ENCODE results near the gene RNF225. TPM values are rescaled to one million over a fixed set of nuclear protein-coding genes. Genes with fewer than 3 reads are reported as not detected.

RNF225 gene
- total RNA-seq, 2 experiments from 2014 or later, result 1.7 to 2.1 TPM

DNA sequence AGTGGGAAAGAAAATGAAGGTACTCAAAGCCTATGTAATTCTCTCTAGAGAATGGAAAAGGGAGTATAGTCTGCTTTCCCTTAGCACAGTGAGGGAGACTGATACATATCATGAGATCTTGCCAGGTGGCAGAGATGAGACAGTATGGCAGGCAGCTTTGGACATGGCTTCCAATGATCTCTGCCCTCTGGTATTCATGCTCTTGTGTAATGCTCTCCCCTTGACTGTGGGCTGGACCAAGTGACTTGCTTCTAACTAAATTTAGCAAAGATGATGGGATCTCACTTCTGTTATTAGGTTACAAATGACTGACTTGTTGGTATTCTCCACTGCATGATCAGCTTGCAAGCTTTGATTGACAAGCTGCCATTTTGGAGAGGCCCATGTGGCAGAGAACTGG, 34.3 kb downstream of the RNF225 start:
- DNase-seq (ENCODE audit: low spot score), result no peak
- no TSS peak for BruUV-seq (replicated peaks)
- Histone ChIP-seq H3K4me3 (ENCODE audit: low read depth, low read length, poor library complexity, severe bottlenecking) (no peak overlapping the region), H3K27ac (ENCODE audit: low read depth, low read length, poor library complexity, severe bottlenecking) (no peak overlapping the region), H3K9me3 (ENCODE audit: low read length) (no peaks in the 10 kb centered on the region), H3K4me2 (ENCODE audit: low read length) (no peak overlapping the region), H4K20me1 (ENCODE audit: insufficient read depth, low read length) (no peaks in the 10 kb centered on the region), H3K9me2 (ENCODE audit: insufficient read depth, low read length) (no peaks in the 10 kb centered on the region), H3K79me2 (ENCODE audit: insufficient read depth, low read depth, low read length) (no peaks in the 10 kb centered on the region), H3K4me1 (ENCODE audit: insufficient read depth, low read length, poor library complexity, severe bottlenecking) (peaks cover 3% of the 10 kb centered on the region), H3K36me3 (ENCODE audit: insufficient read depth, low read length) (no peaks in the 10 kb centered on the region), H2AFZ (ENCODE audit: low read length) (no peak overlapping the region)
- CTCF ChIA-PET (ENCODE audit: unreplicated experiment), result no interaction called here
- intact Hi-C loops (cut with micrococcal nuclease; ENCODE audit: unreplicated experiment), result no loop called here
- POLR2A ChIA-PET, result no interaction called here
- no peak for TF ChIP-seq EZH2phosphoT487 (IDR thresholded peaks at IDR 0.05; ENCODE audit: borderline replicate concordance, low read depth, low read length)
- TF ChIP-seq, protein P1, sequence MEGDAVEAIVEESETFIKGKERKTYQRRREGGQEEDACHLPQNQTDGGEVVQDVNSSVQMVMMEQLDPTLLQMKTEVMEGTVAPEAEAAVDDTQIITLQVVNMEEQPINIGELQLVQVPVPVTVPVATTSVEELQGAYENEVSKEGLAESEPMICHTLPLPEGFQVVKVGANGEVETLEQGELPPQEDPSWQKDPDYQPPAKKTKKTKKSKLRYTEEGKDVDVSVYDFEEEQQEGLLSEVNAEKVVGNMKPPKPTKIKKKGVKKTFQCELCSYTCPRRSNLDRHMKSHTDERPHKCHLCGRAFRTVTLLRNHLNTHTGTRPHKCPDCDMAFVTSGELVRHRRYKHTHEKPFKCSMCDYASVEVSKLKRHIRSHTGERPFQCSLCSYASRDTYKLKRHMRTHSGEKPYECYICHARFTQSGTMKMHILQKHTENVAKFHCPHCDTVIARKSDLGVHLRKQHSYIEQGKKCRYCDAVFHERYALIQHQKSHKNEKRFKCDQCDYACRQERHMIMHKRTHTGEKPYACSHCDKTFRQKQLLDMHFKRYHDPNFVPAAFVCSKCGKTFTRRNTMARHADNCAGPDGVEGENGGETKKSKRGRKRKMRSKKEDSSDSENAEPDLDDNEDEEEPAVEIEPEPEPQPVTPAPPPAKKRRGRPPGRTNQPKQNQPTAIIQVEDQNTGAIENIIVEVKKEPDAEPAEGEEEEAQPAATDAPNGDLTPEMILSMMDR (conservative IDR thresholded peaks at IDR 0.05; ENCODE audit: low read length), result no peak

DNA sequence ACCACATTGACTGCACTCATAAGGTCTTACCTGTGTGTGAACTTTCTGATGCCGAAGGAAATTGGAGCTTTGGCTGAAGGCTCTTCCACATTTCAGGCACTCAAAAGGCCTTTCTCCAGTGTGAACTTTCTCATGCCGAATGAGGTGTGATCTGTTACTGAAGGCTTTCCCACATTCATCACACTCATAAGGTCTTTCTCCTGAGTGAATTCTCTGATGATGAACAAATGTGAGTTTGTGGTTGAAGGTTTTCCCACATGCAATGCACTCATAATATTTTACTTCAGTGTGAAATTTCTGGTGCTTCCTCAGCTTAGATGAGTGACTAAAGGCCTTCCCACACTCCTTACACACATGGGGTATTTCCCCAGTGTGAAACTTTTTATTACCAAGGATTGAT, 38.8 kb downstream of the RNF225 start:
- H3K4me2 ChIP-seq (ENCODE audit: low read length), result no peak overlapping the region
- CTCF ChIA-PET (ENCODE audit: unreplicated experiment), result no interaction called here
- H3K4me1 ChIP-seq (ENCODE audit: insufficient read depth, low read length, poor library complexity, severe bottlenecking), result no peaks in the 10 kb centered on the region
- TF ChIP-seq EZH2phosphoT487 (IDR thresholded peaks at IDR 0.05; ENCODE audit: borderline replicate concordance, low read depth, low read length), result no peak
- TF ChIP-seq, protein P1 (conservative IDR thresholded peaks at IDR 0.05; ENCODE audit: low read length), result no peak
- no peaks in the 10 kb centered on the region for H4K20me1 ChIP-seq (ENCODE audit: insufficient read depth, low read length)
- no peak overlapping the region for H2AFZ ChIP-seq (ENCODE audit: low read length)
- H3K27ac ChIP-seq (ENCODE audit: low read depth, low read length, poor library complexity, severe bottlenecking), result no peak overlapping the region
- DNase-seq (ENCODE audit: low spot score), result no peak
- H3K9me2 ChIP-seq (ENCODE audit: insufficient read depth, low read length), result no peaks in the 10 kb centered on the region
- POLR2A ChIA-PET, result no interaction called here
- no peak overlapping the region for H3K4me3 ChIP-seq (ENCODE audit: low read depth, low read length, poor library complexity, severe bottlenecking)
- no peaks in the 10 kb centered on the region for H3K36me3 ChIP-seq (ENCODE audit: insufficient read depth, low read length)
- no peaks in the 10 kb centered on the region for H3K79me2 ChIP-seq (ENCODE audit: insufficient read depth, low read depth, low read length)
- intact Hi-C loops (cut with micrococcal nuclease; ENCODE audit: unreplicated experiment), result no loop called here
- H3K9me3 ChIP-seq (ENCODE audit: low read length), result no peaks in the 10 kb centered on the region
- no TSS peak for BruUV-seq (replicated peaks)

DNA sequence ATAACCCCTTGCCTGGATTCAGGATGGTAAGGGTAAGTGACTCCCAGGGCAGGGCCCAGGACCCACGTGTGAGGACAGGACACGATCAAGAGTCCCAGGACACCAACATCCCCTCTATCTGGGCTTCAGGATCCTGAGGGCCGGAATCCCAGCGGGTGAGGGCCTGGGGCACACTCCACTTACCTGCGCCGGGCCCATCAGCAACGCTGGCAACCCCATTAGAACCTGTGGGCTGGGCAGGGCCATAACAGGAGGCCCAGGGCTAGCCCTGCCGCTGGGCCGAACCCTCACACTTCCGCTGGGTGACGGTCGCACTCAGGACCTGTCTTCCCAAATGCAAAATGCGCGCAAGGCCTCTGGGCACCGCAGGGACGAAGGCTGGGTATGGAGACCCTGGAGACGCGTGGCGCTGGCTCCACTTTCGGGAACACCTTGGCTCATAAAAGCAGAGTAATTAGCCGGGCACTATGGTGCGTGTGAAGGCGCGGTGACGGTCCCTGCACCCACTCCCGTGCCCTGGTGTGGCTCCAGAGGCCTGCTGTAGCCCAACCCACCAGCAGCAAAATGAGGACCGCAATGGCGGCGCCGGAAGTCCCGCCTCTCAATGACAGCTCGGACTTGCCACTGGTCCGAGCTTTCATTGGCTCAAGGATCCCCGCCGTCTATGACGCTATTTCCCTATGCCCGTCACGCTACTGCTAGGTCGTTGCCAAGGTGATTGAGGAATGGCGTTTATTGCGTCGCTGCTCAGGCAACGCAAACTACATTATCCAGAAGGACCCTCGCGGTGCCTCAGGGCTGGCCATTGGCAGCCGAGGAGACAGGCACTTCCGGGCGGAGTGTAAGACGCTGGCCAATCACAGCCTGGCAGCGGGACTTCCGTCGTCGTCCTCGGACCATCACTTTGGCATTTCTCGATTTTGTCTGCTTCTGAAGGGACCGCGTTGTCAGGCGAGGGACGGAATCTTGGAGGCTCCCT, 44.4 kb downstream of the RNF225 start, which contains the start of gene ZNF132:
ZNF132 (minus strand) TSS at position 578 of the 979 bp plus-strand sequence; CDS start at position 246, 332 bp downstream.
- no peaks in the 10 kb centered on the region for H3K36me3 ChIP-seq (ENCODE audit: insufficient read depth, low read length)
- BruUV-seq (replicated peaks), result no TSS peak
- H3K4me1 ChIP-seq (ENCODE audit: insufficient read depth, low read length, poor library complexity, severe bottlenecking), result no peaks in the 10 kb centered on the region
- no peak within 1 kb of the TSS for H2AFZ ChIP-seq (ENCODE audit: low read length)
- H4K20me1 ChIP-seq (ENCODE audit: insufficient read depth, low read length), result no peaks in the 10 kb centered on the region
- H3K9me2 ChIP-seq (ENCODE audit: insufficient read depth, low read length), result no peaks in the 10 kb centered on the region
- no peak within 1 kb of the TSS for H3K4me3 ChIP-seq (ENCODE audit: low read depth, low read length, poor library complexity, severe bottlenecking)
- H3K9me3 ChIP-seq (ENCODE audit: low read length), result no peaks in the 10 kb centered on the region
- ChIA-PET CTCF (ENCODE audit: unreplicated experiment) (no interaction called here), POLR2A (no interaction called here)
- H3K4me2 ChIP-seq (ENCODE audit: low read length), result no peak within 1 kb of the TSS
- no peaks in the 10 kb centered on the region for H3K79me2 ChIP-seq (ENCODE audit: insufficient read depth, low read depth, low read length)
- no peak within 1 kb of the TSS for H3K27ac ChIP-seq (ENCODE audit: low read depth, low read length, poor library complexity, severe bottlenecking)
- no peak for DNase-seq (ENCODE audit: low spot score)
- no peak for TF ChIP-seq EZH2phosphoT487 (IDR thresholded peaks at IDR 0.05; ENCODE audit: borderline replicate concordance, low read depth, low read length)
- TF ChIP-seq, protein P1 (conservative IDR thresholded peaks at IDR 0.05; ENCODE audit: low read length), result no peak
- intact Hi-C loops (cut with micrococcal nuclease; ENCODE audit: unreplicated experiment), result no loop called here

Measured in OCI-LY7 (cell line).